GM21825 (cell line): Measurements from ENCODE around the gene RNU1-1.
"Not testable (repeated sequence)": the region's sequence is repeated elsewhere in the genome, so short reads cannot be mapped to it uniquely, and the experiment has no call there.

Source experiments
- ATAC-seq: cut with Tn5 transposase; IDR thresholded peaks from one replicate; pipeline ENCODE4 v1.9.1; 2021; ENCODE audit warnings: mild to moderate bottlenecking, moderate library complexity; ENCODE audit not compliant: unreplicated experiment

The RNU1-1 gene

DNA sequence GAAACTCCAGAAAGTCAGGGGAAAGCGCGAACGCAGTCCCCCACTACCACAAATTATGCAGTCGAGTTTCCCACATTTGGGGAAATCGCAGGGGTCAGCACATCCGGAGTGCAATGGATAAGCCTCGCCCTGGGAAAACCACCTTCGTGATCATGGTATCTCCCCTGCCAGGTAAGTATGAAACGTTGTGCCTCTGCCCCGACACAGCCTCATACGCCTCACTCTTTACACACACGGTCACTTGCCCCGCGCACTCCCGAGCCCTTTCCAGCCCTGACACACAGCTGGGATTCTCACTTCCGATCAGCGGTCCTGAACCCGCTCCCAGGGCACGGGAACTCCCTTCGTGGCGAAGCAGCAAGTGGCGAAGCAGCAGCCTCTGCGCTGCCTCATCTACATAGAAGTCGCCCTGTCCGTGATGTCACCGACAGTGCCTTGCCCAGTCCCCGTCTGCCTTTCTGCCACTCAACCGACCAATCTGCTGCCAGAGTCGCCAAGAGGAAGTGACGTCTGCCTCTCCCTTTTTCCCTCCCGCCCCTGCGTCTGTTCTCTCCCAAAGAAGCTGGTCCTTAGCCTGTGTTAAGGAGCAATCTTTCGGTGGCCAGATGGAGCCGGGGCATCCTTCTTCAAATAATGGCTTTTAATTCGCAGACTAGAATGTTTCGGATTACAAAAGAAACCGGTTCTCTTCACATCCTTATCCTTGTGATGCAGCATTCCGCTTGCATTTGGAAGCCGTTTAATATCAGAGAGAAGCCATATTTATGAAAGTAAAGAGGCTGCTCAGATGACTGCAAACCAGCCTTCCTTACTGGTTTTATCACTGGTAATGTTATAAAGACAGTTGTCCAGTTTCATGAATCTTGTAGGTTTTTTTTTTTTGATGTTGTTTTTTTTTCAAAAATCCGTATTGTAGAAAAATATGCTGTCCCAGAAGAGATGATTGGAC is at the start of gene RNU1-1:
Gene RNU1-1 (minus strand): TSS at position 179 of the 949 bp plus-strand sequence.
- not testable (repeated sequence) for ATAC-seq

DNA sequence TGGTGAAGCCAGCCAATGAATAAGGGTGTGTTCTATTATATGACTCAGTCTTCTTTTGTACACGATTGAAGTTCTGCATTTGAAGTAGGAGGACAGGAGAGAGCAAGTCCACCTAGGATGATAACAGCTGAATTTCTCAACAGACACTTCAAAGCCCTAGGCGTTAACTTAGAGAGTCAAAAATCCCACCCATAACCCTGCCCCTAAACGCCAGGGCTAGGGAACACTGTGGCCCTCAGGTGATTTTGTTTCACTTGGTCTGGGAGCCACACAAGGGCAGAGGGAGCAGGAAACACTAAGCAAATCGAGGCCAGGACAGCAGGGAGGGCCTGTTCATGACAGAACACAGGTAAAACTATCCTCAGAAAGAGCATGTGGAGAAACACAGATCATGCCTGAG is 47.0 kb upstream of the RNU1-1 start:
- not testable (repeated sequence) for ATAC-seq

DNA sequence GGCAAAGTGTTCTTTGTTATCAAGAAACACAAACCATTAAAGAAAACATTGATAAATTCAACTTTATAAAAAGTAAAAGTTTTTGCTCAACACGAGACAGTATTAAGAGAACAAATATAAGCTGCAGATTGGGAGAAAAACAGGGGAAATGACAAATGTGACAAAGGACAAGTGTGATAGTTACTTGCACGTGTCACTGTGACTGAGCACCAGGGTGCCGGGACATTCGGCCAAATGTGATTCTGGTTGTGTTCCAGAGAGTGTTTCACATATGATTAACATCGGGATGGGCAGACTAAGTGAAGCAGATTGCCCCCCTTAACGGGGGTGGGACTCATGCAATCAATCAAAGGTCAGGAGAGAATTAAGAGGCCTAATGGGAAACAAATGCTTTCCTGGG is 46.4 kb upstream of the RNU1-1 start:
- not testable (repeated sequence) for ATAC-seq

DNA sequence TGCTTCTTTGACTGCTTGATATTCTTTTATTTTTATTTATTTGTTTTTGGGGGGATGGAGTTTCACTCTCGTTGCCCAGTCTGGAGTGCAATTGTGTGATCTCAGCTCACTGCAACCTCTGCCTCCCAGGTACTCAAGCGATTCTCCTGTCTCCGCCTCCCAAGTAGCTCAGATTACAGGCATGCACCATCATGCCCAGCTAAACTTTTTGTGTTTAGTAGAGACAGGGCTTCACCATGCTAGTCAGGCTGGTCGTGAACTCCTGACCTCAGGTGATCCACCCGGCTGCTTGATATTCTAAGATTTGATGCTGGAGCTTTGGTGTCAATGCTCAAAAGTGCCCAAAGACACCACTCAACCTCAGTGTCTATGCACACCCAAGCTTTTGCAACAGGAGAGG is 45.6 kb upstream of the RNU1-1 start:
- ATAC-seq = not testable (repeated sequence)

DNA sequence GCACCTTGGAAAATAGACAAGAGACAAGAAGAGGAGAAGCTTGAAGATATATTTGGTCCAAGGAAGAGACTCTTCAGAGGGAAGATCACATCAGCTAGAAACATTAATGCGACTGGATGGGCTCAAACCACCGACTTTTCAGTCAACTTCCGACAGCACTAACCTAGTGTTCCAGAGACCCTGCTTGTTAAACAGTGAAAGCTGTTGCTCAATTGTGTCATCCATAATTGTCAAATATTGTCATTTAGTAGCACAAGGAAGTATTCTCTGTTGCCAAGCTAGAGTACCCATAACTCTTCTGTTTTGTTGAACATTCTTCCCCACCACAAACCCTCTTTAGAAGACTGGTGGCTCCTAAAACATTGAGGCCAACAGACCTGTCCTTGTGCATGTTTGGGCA is 42.9 kb upstream of the RNU1-1 start:
- ATAC-seq = not testable (repeated sequence)

DNA sequence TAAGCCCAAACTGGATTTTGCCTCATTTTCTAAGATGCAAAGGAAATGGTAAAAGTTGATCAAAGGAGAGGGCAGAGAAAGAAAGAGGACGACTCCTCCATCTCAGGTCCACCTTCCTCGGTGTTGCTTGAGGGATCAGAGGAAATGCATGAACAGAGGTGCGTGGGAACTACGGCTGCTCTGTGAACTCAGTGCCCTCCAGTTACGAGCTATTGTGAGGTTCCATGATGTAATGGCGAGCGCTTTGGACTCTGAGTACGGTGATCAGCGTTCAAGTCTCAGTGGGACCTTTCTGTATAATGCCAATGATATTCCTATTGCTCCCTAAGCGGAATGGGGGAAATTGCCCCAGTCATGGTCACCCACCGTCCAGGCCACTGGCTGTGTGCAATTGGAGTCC is 39.2 kb upstream of the RNU1-1 start:
- ATAC-seq = not testable (repeated sequence)

DNA sequence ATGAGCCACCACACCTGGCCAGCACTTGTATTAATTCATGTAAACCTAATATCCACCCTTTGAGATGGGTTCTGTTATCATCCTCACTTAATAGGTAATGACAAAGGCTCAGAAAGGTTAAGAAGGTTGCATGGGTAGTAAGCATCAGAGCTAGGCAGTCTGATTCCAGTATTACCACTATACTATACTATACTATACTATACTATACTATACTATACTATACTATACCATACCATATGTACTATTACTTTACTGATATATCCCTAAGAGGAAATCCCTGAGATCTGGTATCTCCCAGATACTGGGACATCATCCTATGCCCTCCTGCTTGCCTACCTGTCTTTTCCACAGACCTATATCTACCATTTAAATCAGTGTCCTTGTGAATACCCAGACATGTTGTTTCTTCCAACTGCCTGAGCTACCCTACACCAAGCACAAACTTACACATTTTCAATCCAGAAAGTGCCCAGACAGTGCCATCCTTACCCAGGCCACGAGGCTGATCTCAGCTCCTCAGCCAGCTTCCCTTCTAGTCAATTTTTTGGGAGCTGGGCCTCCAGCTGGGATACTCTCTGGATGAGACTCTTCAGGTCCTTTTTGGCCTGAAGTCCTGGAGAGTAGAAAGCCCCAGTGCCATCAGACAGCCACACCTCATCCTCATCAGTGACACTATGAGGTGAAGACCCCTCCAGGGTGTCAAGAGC is 36.3 kb upstream of the RNU1-1 start:
- ATAC-seq = not testable (repeated sequence)

DNA sequence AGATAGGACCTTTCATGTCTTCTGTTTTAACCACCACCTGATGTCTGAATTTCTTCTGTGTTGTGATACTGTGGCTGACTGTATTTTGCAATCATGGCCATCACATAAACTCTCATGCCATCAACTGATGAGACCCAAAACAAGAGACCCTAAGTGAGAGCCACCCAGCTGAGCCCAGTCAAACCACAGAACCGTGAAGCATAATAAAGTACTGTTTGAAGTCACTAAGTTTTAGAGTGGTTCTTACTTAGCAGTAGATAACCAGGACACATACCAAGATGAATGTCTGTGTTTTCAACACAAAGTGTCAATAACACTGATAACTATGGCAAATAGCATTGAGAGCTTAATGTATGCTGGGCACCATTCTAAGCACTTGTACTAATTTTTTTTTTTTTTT is 35.5 kb upstream of the RNU1-1 start:
- not testable (repeated sequence) for ATAC-seq

DNA sequence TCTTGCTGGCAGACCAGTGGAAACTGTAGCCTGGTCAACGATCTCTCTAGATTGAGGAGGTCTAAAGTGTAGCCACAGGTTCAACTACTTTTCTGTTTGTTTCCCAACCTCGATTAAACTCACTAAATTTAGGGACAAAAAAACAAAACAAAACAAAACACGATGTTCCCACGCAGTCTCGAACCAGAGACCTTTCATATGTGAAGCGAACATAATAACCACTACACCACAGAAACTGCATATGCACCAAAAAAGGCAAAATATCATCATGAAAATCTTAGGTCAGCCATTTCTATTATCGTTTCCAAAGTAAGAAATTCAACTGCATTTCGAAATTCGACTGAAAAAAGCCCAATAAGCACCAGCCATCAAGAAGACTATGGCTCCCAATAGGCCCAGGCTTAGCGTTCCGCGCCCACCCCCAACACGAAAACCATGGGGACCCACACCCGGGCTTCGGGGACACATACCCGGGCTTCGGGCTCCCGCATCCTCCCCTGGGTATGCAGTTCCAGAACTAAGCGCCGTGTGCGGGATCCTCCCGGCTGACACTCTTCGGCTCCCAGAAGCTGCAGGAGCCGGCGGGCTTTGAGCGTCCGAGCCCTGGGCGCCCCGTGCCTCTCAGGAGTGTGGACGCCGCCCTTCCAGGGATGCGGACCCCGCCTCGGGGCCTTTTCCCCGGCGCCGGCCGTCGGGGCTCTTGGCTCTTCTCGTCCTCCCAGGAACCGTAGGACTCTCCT is 33.6 kb upstream of the RNU1-1 start:
- ATAC-seq = not testable (repeated sequence)

DNA sequence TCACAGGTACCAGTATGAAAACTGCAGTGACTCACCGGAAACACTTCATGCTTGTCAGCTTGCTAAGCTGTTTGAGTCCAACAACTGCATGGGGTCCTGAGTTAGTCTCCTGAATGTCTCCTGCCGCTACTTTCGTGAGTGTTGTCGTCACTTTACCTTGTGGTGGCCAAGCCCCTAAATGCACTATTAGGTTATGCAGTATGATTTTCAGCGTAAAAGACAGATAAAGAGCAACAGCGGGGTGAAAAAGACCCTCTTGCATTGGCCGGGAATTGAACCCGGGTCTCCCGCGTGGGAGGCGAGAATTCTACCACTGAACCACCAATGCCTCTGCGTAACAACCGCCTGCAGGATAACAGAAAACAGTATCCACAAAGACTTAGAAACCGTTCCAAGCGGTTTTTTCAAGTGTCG is 31.6 kb upstream of the RNU1-1 start:
- not testable (repeated sequence) for ATAC-seq

DNA sequence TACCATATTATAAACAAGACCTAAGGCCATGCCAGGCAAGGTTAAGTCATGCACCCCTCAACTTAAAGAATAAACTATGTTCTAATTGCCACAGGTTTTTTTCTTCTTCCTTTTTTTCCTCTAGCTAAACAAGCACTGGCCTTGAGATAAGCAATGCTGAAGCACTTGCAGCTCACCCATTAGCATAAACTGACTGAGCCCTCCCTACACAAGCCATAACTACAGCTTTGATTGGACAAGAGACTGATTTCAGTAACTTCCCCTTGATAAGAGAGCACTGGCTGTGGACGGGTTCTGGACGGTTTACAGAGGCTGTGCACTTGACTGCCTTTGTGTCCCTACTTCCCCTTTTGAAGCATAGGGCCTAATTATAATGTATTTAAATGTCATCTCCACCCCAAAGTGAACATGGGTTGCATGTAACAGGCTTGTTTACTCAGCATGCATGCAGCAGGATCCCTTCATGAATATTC is 26.4 kb upstream of the RNU1-1 start:
- ATAC-seq = not testable (repeated sequence)

DNA sequence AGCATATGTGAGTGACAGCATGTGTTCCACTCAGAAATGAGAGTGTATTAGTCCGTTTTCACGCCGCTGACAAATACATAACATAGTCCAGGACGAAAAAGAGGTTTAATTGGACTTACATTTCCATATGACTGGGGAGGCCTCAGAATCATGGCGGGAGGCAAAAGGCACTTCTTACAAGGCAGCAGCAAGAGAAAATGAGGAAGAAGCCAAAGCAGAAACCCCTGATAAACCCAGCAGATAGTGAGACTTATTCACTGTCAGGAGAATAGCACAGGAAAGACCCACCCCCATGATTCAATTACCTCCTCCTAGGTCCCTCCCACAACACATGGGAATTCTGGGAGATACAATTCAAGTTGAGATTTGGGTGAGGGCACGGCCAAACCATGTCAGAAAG is 23.4 kb upstream of the RNU1-1 start:
- not testable (repeated sequence) for ATAC-seq

DNA sequence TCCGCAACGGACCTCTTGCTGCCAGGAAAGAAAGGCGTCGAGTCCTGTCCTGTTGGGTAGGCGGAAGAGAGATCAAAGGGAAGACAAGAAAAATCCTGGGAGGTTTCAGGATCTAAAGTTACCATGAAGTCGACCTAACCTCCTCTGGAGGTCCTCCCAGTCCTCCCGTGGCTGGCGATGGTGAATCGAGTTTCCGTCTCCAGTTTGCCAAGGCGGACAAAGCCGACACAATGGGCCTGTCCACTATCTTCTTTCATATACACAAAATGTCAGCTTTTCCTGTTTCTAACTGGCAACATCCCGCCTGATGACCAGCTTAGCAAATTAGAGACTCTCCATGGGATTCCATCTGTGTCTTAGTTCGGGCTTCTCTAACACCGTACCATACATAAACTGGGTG is 22.7 kb upstream of the RNU1-1 start:
- ATAC-seq = not testable (repeated sequence)

DNA sequence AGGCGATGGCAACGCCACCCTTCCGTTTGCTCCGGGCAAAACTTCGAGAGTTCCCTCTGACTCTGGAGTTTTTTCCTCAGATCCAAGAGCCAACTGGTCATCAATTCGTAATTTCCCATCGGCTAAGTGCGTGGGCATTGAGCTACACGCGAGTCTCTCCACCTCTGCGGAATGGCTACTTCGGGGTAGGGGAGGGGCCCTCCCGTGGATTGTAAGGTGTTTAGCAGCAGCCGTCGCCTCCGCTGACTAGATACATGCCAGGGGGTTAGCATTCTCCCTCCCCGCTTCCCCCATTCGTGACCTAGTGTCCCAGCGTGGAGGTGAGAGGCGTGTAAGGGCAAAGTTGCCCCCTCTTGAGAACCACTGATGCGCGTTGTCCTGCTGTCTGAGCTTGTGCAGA is 21.8 kb upstream of the RNU1-1 start:
- ATAC-seq = not testable (repeated sequence)

DNA sequence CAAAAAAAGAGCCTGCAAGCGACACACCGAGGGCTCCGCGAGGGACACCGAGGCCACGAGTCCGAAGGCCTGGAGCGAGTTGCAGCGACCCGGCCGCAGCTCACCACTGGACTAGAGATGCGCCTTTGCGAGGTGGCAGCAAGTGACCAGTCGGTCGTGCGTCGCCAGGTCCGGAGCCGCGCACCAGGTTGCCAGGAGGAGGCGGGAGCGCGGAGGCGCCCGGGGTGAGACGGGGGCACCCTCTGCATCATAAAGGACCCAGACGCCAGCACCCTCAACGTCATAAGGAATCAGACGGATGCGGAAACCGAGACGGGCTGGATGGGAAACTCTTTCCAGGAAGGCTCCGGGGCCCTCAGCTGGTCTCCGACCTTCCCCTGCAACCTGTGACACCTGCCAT is 21.4 kb upstream of the RNU1-1 start:
- not testable (repeated sequence) for ATAC-seq

DNA sequence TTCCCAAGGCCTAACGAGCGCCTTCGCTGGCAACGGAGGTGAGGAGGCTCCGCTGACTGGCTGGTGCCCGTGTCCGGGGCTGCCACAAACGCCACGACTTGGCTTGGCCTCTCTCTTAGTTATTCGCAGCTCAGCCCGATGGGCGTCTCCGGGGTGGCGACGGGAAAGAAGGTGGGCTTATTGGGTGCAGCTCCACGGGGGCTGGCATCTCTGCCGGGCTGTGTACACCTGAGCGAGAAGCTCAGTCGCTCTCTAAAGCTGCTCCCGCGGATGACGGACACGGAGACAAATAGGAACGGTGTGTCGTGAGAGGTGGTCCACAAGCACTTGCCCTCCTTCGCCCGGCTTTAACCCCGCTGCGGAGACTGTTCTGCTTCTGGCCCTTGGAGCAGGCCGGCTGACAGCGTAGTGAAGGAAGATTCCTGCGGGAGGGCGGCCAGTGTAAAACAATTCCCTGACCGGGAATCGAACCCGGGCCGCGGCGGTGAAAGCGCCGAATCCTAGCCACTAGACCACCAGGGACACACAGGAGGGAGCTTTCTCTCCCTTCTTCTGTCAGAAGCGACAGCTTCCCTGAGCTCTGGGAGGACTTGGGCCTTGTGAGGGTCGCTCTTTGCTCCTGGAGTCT is 20.9 kb upstream of the RNU1-1 start:
- ATAC-seq = not testable (repeated sequence)

DNA sequence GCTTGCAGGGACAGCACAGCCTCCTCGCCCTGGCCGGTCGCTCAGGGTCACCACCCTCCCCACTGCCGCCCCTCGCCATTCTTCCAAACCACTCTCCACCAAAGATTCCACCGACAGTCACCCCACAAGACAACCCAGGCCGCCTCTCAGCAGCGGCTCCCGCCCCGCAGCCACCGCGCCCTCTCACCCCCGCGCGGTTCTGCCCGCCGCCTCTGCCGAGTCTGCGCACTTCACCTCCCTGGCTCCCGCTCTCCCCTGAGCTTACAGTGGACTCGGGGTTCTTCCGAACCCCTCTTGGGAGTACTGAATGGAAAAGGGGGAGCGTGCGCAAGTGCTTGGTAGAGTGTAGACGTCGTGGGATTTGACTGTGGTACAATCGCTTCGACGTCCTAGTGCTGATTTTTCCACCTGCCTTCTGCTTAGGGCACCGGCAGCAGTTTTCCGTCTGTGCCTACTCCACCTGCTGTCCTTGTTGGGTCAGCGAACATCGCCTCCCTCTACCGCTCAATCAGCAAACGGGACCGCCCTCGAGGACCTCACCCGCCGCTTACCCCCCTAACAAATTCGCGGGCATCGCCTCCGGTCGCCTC is 20.2 kb upstream of the RNU1-1 start:
- ATAC-seq = not testable (repeated sequence)

DNA sequence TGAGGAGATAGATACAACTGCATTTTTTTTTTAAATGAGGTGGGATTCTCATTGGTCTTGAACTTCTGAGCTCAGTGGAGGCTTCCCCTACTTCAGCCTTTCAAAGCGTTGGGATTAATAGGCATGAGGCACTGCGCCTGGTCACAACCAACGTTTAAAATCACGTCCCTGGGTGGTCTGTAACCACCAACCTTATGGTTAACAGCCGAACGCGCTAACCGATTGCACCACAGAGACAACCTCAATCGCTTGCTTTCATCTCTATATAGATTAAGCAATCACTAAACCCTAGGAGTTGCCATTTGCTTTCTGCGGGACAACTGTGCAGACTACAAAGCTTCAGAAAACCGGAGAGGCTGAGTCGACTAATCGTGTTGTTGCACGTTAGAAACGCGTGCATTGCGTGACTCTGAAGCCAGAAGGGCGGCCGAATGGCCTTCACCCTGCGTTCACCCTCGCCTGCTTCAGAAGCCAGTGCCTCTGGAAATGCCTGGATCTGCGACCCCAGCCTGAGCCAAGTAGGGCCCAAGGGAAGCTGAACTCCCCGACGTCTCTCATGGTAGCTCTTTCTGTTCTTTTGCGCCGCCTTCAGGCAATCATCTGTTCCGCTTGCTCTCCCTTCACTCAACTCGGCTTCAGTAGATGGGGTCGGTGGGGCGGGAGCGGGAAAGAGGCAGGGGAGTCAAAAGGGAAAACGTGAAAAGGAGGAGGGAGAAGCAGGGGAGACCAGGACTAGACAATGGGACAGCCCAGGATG is 18.3 kb upstream of the RNU1-1 start:
- not testable (repeated sequence) for ATAC-seq

DNA sequence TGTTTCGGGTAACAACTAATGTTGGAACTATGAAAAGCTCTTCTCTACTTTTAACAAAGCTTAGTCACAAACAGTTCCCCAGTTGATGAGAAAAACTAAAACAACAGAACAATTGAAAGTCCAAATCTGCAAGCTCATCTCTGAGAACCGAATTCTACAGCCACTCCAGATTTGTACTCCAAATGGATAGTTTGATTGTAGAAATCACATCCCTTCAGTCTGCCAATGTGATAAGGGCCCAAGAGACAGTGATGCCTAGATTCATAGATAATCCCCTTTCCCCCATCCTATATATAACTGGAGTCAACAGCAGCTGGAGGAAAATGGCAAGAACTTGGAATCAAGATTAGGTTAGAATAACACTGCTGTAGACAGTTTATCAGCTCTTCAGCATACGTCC is 14.3 kb upstream of the RNU1-1 start:
- ATAC-seq = not testable (repeated sequence)
